ENCODE results near the gene LMX1B. TPM values are rescaled to one million over a fixed set of nuclear protein-coding genes. Genes with fewer than 3 reads are reported as not detected.

The LMX1B gene
- total RNA-seq, 6 donors from 2014 or later = 0.14 to 0.40 TPM; not detected in 4

- Histone ChIP-seq H3K27me3 (peaks cover 3 to 88% (median 58%) of the 10 kb centered on the region in 4 donors), H3K9me3 (no peaks in the 10 kb centered on the region), H3K27ac (no peak overlapping the region), H3K4me3 (no peak overlapping the region), H3K36me3 (no peaks in the 10 kb centered on the region), H3K4me1 (peaks cover 23 to 33% (median 27%) of the 10 kb centered on the region in 4 donors)
- WGBS, 2 donors = 21 to 35% methylated on average over 2 to 9 of the region's 9 CpGs
- ATAC-seq (ENCODE audit: low FRiP score in 2 of 2) (no peak), DNase-seq (no peak)
- TF ChIP-seq POLR2AphosphoS5 (IDR thresholded peaks at IDR 0.05) = no peak
- TF ChIP-seq CTCF (IDR thresholded peaks at IDR 0.05) = no peak
- no peak for TF ChIP-seq POLR2A (IDR thresholded peaks at IDR 0.05)
- no peak for TF ChIP-seq EP300 (IDR thresholded peaks at IDR 0.05)
Measured at GRCh38 chr9:126623314-126623666, 9.6 kb downstream of the LMX1B start.

- H3K27ac ChIP-seq = no peak overlapping the region
- ATAC-seq (ENCODE audit: low FRiP score in 2 of 2) = no peak
- WGBS, 2 donors = 9 to 11% methylated on average over 19 to 39 of the region's 52 CpGs
- peaks cover 3 to 83% (median 55%) of the 10 kb centered on the region in 4 donors for H3K27me3 ChIP-seq
- H3K4me1 ChIP-seq = peaks cover 18 to 27% (median 21%) of the 10 kb centered on the region in 4 donors
- no peaks in the 10 kb centered on the region for H3K36me3 ChIP-seq
- no peak overlapping the region for H3K4me3 ChIP-seq
- DNase-seq = peak in 1 of 2 donors; percentile 68
- no peaks in the 10 kb centered on the region for H3K9me3 ChIP-seq
- TF ChIP-seq POLR2A (IDR thresholded peaks at IDR 0.05) (no peak), POLR2AphosphoS5 (IDR thresholded peaks at IDR 0.05) (no peak), EP300 (IDR thresholded peaks at IDR 0.05) (no peak), CTCF (IDR thresholded peaks at IDR 0.05) (no peak)
Measured at GRCh38 chr9:126623667-126624478, 10.1 kb downstream of the LMX1B start.

- Histone ChIP-seq H3K36me3 (no peaks in the 10 kb centered on the region), H3K9me3 (no peaks in the 10 kb centered on the region), H3K4me3 (no peak overlapping the region), H3K27me3 (peaks cover 3 to 82% (median 51%) of the 10 kb centered on the region in 4 donors), H3K4me1 (peaks cover 17 to 24% (median 20%) of the 10 kb centered on the region in 4 donors), H3K27ac (no peak overlapping the region)
- DNase-seq = peak in 1 of 2 donors; percentile 42
- no peak for TF ChIP-seq POLR2AphosphoS5 (IDR thresholded peaks at IDR 0.05)
- no peak for TF ChIP-seq CTCF (IDR thresholded peaks at IDR 0.05)
- no peak for TF ChIP-seq EP300 (IDR thresholded peaks at IDR 0.05)
- TF ChIP-seq POLR2A (IDR thresholded peaks at IDR 0.05) = no peak
- ATAC-seq (ENCODE audit: low FRiP score in 2 of 2) = no peak
- 5 to 11% methylated on average over 18 of the region's 18 CpGs for WGBS, 2 donors
Measured at GRCh38 chr9:126624479-126624826, 10.7 kb downstream of the LMX1B start.

- no peaks in the 10 kb centered on the region for H3K36me3 ChIP-seq
- 9 to 12% methylated on average over 14 to 22 of the region's 27 CpGs for WGBS, 2 donors
- DNase-seq (peak in 1 of 2 donors; percentile 41), ATAC-seq (ENCODE audit: low FRiP score in 2 of 2) (no peak)
- no peaks in the 10 kb centered on the region for H3K9me3 ChIP-seq
- H3K4me3 ChIP-seq = no peak overlapping the region
- peaks cover 17 to 24% (median 20%) of the 10 kb centered on the region in 4 donors for H3K4me1 ChIP-seq
- H3K27me3 ChIP-seq = peaks cover 3 to 80% (median 51%) of the 10 kb centered on the region in 4 donors
- H3K27ac ChIP-seq = no peak overlapping the region
- TF ChIP-seq CTCF (IDR thresholded peaks at IDR 0.05) = no peak
- no peak for TF ChIP-seq POLR2A (IDR thresholded peaks at IDR 0.05)
- no peak for TF ChIP-seq POLR2AphosphoS5 (IDR thresholded peaks at IDR 0.05)
- no peak for TF ChIP-seq EP300 (IDR thresholded peaks at IDR 0.05)
Measured at GRCh38 chr9:126624912-126625311, 11.2 kb downstream of the LMX1B start.

All from upper lobe of left lung (tissue), 6 donors.